NOMO-1 treated with dmso at 0.1 percent for 144 hours (cell line): ENCODE data around the gene DEF6.

ENCODE experiments used
- DNase-seq: peaks from one replicate; lab custom pipeline; 2025; ENCODE audit not compliant: unreplicated experiment; lab: John Stamatoyannopoulos, UW

DEF6 gene, protein sequence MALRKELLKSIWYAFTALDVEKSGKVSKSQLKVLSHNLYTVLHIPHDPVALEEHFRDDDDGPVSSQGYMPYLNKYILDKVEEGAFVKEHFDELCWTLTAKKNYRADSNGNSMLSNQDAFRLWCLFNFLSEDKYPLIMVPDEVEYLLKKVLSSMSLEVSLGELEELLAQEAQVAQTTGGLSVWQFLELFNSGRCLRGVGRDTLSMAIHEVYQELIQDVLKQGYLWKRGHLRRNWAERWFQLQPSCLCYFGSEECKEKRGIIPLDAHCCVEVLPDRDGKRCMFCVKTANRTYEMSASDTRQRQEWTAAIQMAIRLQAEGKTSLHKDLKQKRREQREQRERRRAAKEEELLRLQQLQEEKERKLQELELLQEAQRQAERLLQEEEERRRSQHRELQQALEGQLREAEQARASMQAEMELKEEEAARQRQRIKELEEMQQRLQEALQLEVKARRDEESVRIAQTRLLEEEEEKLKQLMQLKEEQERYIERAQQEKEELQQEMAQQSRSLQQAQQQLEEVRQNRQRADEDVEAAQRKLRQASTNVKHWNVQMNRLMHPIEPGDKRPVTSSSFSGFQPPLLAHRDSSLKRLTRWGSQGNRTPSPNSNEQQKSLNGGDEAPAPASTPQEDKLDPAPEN

DNA sequence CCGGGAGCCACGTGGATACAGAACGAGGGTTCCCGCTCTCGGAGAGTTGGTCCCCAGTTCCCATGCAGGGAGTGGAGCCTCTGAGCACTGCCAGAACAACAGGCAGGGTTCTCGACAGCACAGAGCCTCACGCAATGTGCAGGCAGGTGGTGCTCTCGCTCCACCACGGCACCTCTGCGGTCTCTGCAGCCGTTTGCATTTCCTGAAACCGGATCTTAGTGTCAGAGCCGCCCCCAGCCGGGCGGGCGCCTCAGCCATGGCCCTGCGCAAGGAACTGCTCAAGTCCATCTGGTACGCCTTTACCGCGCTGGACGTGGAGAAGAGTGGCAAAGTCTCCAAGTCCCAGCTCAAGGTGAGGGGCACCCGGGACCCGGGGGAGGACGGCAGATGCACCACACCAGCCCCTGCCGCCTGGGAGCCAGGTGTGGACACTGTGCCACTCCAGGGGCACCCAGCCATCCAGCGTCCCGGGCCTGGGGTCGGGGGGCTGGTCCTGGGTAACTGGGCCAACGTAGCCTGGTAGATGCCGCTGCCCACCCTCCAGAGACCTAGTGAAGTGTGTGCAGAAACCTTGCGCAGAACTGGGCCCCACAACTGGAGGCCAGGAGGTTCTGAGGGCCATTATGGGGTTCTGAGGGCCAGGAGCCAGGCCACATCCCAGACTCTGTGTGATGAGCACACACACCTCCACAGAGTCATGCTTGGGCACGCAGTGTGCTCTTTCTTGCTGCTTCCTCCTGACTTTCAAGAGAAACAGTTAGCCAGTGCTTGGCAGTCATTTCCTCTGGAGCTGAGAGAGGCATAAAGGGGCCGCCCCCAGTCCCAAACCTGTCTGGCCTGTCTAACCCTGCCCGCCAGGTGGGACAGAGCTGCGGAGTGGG is at the start of gene DEF6:
Gene DEF6, plus strand, starts transcription at position 218 of the 881 bp plus-strand sequence. Its CDS starts 39 bp downstream, at position 257.
- DNase-seq, result peak; percentile 92

DNA sequence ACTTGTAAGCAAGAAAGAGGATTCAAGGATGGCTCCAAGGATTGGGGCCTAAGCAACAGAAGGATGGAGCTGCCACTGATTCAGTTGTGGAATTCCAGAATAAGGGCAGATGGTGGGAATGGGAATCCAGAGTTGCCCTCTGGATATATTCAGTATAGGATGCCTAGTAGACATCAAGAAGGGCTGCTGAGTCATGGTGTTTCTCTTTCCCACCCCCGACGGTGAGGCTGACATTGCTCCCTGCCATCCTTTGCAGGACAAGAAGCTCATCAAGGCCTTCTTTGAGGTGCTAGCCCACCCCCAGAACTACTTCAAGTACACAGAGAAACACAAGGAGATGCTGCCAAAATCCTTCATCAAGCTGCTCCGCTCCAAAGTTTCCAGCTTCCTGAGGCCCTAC is 49.3 kb upstream of the DEF6 start:
- DNase-seq, result no peak

DNA sequence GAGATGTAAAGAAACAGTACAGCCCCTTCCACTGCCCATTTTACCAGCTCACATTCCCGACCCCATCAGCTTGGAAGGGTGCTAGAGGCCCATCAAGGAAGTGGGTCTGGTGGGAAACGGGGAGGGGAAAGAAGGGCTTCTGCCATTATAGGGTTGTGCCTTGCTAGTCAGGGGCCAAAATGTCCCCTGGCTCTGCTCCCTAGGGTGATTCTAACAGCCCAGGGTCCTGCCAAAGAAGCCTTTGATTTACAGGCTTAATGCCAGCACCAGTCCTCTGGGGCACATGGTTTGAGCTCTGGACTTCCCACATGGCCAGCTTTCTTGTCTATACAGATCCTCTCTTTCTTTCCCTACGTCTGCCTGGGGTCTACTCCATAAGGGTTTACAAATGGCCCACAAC is 48.7 kb upstream of the DEF6 start:
- DNase-seq, result no peak

DNA sequence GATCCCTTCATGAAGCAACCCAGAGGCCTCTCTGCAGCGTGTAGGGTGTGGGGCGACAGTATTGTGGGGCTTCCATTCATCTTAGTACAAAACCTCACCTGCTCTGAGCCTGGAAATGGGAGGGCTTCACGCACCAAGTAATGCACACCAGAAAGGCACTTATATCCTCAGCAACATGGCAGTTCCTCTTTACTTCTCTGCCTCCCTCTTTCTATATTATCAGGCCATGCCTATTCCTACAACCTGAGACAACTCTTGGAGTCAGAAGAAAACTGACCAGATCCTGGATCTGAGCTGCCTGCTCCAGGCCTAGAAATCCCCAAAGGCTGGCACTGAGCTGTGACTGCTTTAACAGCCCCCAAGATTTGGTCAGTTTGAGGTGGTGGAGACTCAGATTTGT is 45.7 kb upstream of the DEF6 start:
- DNase-seq, result no peak

DNA sequence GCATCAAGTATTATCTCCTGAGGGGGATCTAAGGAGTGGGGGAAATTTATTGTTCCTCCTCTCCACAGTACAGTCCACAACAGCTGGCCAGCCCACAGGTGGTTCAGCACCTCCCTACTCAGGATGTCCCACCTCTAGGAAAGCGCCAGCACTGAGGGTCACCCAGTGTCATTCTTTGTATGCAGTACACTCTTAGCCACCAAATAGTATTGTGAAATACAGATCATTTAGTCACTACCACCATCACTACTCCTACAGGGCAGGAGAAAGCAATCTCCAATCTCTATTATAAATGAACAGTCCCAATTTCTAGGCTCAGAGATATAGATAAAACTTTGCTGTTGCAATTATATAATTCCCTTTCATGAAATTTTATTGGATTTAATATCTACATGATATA is 44.4 kb upstream of the DEF6 start:
- DNase-seq, result no peak

DNA sequence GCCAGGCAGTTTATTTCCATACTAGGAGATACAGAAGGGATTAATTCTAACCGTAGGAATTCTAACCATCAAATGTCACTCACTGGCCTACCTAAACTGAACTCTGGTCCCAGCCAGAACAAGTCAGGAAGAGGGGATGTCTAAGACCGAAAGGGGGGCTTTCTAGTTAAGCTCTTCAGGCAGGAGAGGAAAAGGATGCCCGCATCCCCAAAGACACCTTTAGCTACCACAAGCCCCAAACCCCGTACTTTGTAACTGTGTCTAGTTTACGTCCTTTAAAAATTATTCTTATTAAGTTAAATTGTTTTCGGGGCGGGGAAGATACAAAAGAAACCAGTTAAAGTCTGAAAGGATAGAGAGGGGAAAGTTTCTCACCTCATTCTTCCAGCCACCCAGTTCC is 39.3 kb upstream of the DEF6 start:
- DNase-seq, result no peak

DNA sequence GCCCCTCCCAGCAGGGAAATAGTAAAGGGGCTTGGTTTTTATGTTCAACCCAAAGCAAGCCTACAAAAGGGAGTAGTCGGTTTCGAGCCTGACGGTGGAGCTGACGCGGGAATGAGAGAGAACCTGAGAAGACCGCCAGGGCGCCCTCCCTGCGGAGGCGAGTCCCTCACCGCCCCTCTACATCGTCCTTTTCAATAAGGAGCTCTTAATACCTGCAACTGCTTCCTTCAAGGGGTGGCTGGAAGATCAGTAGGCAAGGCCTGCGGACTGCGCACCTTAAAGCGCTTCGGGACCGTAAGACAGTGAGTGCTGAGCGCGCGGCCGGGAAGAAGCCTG is 38.8 kb upstream of the DEF6 start:
- peak; percentile 52 for DNase-seq

DNA sequence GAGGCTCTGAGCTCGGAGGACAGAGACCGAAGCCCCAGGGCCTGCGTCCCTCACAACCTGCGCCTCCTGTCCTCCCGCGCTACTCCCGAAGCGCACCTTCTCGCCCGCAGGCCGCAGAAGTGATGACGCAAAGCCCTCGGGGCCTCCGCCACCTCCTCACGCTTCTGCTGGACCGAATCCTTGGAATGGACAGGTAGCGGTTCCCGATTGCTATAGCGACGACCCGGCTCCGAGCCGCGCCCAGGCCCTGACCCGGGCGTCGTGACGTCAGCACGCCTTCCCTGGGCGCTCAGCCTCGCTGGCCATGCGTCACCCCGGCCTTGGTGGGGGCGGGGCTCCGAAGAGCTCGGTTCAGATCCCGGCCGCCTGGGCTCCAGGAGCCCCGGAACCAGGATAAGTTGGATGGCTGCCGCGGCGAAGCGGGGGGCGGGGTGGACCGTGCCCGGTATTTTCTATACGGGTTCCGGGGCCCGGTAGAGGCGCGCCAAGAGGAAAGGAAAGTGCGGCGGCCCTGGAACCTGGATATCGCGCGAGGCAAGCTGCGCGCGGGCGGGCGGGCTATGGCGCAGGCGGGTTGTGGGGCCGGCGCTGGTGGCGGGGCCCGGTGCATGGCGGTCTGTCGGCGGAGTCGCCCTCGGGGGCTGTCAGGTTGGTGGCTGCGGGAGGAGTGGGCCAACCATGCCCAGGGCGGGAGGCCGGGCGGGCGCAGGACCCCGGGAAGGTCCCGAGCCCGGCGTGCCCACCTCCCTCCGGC is 38.2 kb upstream of the DEF6 start, which contains the start of gene ZNF76:
Gene ZNF76, plus strand, starts transcription at position 542 of the 754 bp plus-strand sequence. CDS start 21,417 bp downstream, outside the sequence.
- peak; percentile 89 for DNase-seq

DNA sequence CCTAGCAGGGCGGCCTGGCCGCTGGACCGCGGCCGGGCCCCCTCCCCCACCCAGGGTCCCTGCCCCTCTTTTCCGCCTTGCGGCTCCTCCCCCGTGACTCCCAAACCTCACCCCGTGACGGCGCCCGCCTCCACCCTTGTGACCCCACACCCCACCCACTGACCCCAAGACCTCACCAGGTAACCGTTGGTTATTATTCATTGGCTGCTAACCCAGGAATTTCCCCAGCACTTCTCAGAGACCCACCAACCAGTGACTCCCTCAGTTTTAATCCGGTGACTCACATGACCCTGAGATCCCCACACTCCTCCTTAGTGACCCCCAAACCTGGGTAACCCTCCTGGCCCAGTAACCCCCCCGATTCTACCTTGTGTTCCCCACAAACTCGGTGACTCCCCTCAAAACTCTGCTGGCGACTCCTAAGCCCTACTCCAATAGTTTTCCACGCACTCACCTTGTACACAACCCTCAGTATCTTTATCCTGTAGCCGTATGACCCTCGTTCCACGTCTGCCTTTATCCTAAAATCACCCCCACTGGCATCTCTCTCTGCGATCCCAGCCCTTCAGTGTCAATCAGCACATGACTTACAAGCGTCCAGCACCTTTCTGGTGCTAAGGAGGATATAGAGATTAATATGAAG is 37.5 kb upstream of the DEF6 start:
- peak; percentile 23 for DNase-seq

DNA sequence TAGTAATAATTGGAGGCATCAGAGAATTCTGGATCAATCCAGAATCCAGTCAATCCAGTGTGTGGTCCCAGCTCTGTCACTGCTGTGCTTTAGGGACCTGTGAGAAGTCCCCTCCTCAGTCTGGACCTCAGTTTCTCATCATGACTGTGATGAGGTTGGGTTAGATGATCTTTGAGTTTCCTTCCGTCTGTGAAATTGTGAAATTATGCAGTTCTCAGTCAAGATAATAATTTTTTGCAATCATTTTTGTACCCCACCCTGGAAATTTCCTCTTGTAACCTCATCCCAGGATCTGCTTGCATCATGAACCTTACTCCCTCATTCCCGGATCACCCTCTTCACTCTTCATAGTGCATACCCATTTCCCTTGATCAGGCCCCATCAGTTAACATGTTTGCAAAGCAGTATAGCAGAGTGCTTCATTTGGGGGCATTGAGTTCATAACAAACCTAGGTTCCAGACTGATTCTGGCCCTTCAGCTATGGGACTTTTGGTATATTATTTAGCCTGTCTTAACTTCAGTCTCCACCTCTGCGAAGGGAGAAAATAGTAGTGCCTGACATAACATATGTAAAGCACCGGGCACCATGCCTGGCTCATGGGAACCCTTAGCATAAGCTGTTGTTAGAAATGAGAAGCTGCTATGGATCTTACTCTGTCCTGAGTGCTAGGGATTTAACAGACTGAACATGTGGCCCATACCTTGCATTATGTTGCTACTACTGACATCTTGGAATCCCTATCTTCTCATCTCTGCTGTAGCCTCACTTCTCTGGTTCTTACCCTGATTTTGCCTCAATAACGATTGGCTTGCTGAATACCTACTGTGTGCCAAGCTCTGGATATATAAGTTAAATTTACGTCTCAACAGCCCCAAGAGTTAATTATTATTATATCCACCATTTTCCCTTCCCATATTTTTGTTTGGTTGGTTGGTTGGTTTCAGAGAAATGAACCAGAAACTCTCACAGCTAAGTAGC is 36.7 kb upstream of the DEF6 start:
- DNase-seq, result no peak

DNA sequence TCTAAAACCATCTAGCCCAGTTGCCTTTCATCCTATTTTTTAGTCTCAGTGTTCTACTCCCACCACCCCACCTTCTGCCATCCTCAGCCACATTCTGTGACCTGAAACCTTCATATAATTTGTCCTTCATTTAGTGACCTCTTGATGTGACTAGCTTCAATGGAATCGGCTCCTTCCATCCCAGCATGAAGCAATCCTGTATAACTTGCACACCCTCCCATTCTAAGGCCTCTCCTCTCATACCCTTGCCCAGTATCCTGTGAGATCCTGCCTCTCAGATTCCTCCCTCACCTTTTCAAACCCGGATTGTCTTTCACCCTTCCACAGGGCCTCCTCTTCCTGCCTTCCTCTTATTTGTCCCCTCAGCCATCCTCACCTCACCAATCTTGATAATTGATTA is 35.0 kb upstream of the DEF6 start:
- DNase-seq, result no peak

DNA sequence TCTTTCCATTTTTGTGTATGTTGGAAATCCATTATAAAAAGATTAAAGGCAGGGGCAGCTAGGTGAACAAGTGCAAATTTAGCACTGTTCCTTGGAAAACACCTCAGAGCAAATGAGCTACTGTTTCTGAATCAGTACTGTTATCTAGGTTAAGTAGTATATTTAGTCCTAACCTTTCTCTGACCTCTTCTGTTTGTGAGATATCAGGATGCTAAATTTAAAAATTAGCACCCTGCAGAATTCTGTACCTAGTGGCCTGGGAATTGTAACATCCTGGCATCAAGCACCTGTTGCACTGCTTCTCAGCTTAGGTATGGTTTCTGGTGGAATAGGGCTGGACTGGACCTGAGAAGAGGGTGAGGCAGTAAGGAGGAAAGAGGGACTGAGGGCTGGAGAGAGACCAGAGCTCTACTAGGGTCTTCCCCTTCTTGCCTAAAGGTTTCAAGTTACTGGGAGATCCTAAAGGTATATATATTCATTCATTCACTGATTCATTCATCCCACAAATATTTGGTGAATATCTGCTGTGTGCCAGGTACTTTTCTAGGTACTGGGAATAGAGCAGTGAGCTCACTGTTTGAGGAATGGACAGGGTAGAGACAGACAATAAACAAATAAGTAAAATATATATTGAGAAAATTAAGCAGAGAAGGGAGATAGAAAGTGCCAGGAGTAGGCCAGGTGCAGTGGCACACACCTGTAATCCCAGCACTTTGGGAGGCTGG is 32.9 kb upstream of the DEF6 start:
- no peak for DNase-seq

DNA sequence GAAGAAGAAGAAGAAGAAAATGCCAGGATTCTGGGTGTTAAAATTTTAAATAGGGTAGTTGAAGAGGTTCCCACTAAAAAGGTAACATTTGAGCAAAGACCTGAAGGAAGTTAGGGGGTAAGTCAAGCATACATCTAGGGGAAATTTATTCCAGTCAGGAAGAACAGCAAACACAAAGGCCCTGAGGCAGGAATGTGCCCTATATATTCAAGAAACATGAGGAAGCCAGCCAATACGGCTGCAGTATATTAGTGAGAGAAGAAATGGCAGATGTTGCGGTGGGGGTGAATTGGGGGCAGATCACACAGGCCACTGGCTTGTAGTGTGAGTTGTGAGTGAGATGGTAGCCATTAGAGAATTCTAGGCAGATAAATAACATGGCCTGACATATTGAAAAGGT is 32.1 kb upstream of the DEF6 start:
- DNase-seq, result no peak

DNA sequence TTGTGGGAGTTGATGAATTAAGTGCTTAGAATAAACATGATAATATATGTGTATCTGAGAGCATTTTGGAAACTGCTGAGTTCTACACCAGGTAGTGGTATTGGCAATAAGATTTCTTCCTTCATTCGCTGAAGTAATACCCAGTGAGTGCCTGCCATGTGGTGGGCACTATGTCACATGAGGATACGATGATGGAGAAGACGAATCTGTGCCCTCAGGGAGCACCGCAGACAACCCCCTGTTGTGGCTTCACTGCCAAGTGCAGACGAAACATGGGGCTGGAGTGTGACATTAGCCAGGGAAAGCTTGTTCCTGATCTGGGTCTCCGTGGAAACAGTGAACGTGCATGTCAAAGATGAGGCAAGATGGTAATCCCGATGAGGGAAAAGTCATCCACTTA is 30.2 kb upstream of the DEF6 start:
- no peak for DNase-seq

DNA sequence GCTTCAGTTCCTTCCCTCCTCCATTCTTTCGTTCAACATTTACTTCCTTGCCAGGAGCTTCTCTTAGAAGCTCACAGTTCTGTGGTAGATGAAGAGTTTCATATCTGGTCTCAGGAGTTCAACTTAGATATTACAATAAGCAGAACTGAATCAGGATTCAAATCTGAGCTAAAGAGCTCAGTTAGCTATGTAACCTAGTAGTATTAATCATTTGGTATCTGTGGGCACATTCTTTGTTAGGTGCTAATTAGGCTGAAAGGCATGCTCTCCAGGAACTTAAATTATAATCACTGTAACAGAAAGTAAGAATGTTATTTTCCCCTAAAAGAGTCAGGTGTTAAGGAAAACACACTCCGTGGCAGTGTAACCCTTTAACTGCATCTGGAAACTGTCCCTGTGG is 29.7 kb upstream of the DEF6 start:
- no peak for DNase-seq

DNA sequence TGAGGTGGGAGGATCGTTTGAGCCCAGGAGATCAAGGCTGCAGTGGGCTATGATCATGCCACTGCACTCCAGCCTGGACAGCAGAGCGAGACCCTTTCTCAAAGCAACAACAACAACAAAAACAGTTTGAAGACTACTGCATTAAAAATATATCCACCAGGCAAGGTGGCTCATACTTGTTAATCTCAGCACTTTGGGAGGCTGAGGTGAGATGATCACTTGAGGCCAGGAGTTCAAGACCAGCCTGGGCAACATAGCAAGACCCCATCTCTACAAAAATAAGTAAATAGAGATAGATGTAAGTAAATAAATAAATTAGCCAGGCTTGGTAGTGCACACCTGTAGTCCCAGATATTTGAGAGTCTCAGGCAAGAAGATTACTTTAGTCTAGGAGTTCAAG is 25.6 kb upstream of the DEF6 start:
- DNase-seq, result no peak

DNA sequence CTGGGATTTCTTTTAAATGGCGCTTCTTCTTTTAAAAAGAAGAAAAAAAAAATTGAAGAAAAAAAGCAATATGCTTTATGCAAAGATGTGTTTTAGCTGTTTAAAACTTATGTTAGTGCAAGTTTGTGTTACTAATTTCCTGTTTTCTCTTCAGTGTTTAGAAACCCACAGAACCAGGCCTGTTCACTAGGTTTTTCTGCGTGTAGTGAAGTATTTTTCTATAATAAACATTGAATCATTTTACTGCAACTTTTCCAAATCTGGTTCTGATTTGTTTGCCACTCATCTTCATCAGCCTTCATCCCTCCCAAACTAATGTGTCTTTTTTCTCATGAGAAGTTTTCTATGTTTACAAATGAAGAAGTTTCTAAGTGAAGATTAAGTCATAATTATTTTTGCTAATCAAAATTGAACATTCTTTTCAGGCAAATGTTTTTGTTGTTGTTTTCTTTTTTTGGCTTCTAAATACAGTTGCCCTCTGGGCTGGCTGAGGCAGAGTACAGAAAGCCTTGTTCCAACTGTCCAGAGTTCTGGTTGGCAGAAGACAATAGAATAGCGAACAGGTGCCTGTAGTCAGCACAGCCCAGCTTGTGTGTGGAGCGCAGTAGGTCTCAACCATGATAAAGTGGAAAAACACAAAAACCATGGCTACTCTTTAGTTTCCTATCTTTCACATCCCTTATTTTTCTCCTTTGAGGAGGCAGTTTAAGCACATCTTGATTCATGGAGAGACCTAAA is 23.6 kb upstream of the DEF6 start:
- DNase-seq, result no peak

DNA sequence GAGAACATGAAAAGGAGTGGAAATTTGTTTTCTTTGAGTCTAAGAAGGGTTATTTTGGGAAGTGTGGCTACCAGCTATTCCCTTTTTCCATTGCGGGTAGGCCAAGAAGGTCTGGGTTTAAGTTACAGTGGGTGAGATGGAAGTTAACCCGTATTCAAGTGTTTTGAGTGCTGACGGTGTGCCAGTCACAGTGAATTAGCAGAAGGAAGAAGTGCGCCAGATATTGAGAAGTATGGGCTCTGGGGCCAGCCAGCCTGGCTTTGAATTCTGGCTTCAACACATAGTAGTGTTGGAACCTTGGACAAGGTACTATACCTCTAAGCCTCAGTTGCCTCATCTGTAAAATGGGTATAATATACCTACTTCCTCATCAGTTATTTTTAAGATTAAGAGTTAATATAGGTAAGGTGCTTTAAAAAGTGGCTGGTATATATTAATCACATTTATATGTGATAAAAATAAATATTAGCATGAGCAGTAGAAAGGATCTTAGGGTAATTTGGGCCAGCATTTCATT is 21.8 kb upstream of the DEF6 start:
- DNase-seq, result no peak
